Measurements from ENCODE around the gene NGEF. TPM values are rescaled to one million over a fixed set of nuclear protein-coding genes. Genes with fewer than 3 reads are reported as not detected.

The NGEF gene
- total RNA-seq, 2 experiments from 2014 or later: not detected

GRCh38 chr2:233003658-233004555 lies 9.1 kb downstream of the NGEF start:
- peaks cover 3% of the 10 kb centered on the region for H3K27me3 Mint-ChIP-seq (ENCODE audit: low read depth)
- H3K9me3 Mint-ChIP-seq (ENCODE audit: insufficient read depth): no peaks in the 10 kb centered on the region
- no peak overlapping the region for H3K27ac Mint-ChIP-seq
- no peak overlapping the region for H3K4me3 Mint-ChIP-seq
- ChIA-PET CTCF (no interaction called here), POLR2A (no interaction called here)
- H3K36me3 Mint-ChIP-seq (ENCODE audit: low read depth): no peaks in the 10 kb centered on the region
- no peaks in the 10 kb centered on the region for H3K4me1 Mint-ChIP-seq (ENCODE audit: low read depth)
- no peak for ATAC-seq
- DNase-seq: no peak

GRCh38 chr2:233002829-233003657 lies 10.0 kb downstream of the NGEF start:
- H3K27ac Mint-ChIP-seq: no peak overlapping the region
- H3K9me3 Mint-ChIP-seq (ENCODE audit: insufficient read depth): no peaks in the 10 kb centered on the region
- no peak for DNase-seq
- H3K4me1 Mint-ChIP-seq (ENCODE audit: low read depth): no peaks in the 10 kb centered on the region
- ChIA-PET CTCF (no interaction called here), POLR2A (no interaction called here)
- no peak overlapping the region for H3K4me3 Mint-ChIP-seq
- H3K27me3 Mint-ChIP-seq (ENCODE audit: low read depth): peaks cover 3% of the 10 kb centered on the region
- no peak for ATAC-seq
- no peaks in the 10 kb centered on the region for H3K36me3 Mint-ChIP-seq (ENCODE audit: low read depth)

GRCh38 chr2:233000886-233001750 lies 11.9 kb downstream of the NGEF start:
- Mint-ChIP-seq H3K27me3 (ENCODE audit: low read depth) (peaks cover 3% of the 10 kb centered on the region), H3K36me3 (ENCODE audit: low read depth) (no peaks in the 10 kb centered on the region), H3K27ac (no peak overlapping the region), H3K4me3 (no peak overlapping the region), H3K4me1 (ENCODE audit: low read depth) (no peaks in the 10 kb centered on the region), H3K9me3 (ENCODE audit: insufficient read depth) (no peaks in the 10 kb centered on the region)
- no peak for ATAC-seq
- no peak for DNase-seq
- POLR2A ChIA-PET: no interaction called here
- CTCF ChIA-PET: no interaction called here

- Mint-ChIP-seq H3K36me3 (ENCODE audit: low read depth) (no peaks in the 10 kb centered on the region), H3K4me3 (no peak overlapping the region), H3K27me3 (ENCODE audit: low read depth) (no peaks in the 10 kb centered on the region), H3K27ac (no peak overlapping the region), H3K9me3 (ENCODE audit: insufficient read depth) (no peaks in the 10 kb centered on the region), H3K4me1 (ENCODE audit: low read depth) (no peaks in the 10 kb centered on the region)
- no peak for ATAC-seq
- ChIA-PET POLR2A (no interaction called here), CTCF (no interaction called here)
- DNase-seq: no peak
Observed at GRCh38 chr2:232999354-232999753, 13.7 kb downstream of the NGEF start.

GRCh38 chr2:232998666-232998985 lies 14.4 kb downstream of the NGEF start:
- H3K4me1 Mint-ChIP-seq (ENCODE audit: low read depth): no peaks in the 10 kb centered on the region
- H3K27me3 Mint-ChIP-seq (ENCODE audit: low read depth): peaks cover 1% of the 10 kb centered on the region
- H3K36me3 Mint-ChIP-seq (ENCODE audit: low read depth): no peaks in the 10 kb centered on the region
- H3K4me3 Mint-ChIP-seq: no peak overlapping the region
- H3K9me3 Mint-ChIP-seq (ENCODE audit: insufficient read depth): no peaks in the 10 kb centered on the region
- POLR2A ChIA-PET: no interaction called here
- ATAC-seq (no peak), DNase-seq (no peak)
- H3K27ac Mint-ChIP-seq: no peak overlapping the region
- CTCF ChIA-PET: no interaction called here

GRCh38 chr2:232997749-232998665 lies 15.0 kb downstream of the NGEF start:
- H3K27ac Mint-ChIP-seq: no peak overlapping the region
- ATAC-seq: no peak

GRCh38 chr2:232994446-232994845 lies 18.6 kb downstream of the NGEF start:
- Mint-ChIP-seq H3K9me3 (ENCODE audit: insufficient read depth) (no peaks in the 10 kb centered on the region), H3K27ac (no peak overlapping the region), H3K36me3 (ENCODE audit: low read depth) (no peaks in the 10 kb centered on the region), H3K4me1 (ENCODE audit: low read depth) (no peaks in the 10 kb centered on the region), H3K4me3 (no peak overlapping the region), H3K27me3 (ENCODE audit: low read depth) (peaks cover 18% of the 10 kb centered on the region)
- ATAC-seq (no peak), DNase-seq (no peak)
- CTCF ChIA-PET: no interaction called here
- POLR2A ChIA-PET: no interaction called here

More at GRCh38 chr2:232997749-232998665, 15.0 kb downstream of the NGEF start:
- CTCF ChIA-PET: no interaction called here
- Mint-ChIP-seq H3K4me1 (ENCODE audit: low read depth) (no peaks in the 10 kb centered on the region), H3K36me3 (ENCODE audit: low read depth) (no peaks in the 10 kb centered on the region), H3K4me3 (no peak overlapping the region), H3K27me3 (ENCODE audit: low read depth) (peaks cover 4% of the 10 kb centered on the region), H3K9me3 (ENCODE audit: insufficient read depth) (no peaks in the 10 kb centered on the region)
- POLR2A ChIA-PET: no interaction called here
- DNase-seq: no peak

- Mint-ChIP-seq H3K4me1 (ENCODE audit: low read depth) (no peaks in the 10 kb centered on the region), H3K4me3 (no peak overlapping the region), H3K9me3 (ENCODE audit: insufficient read depth) (no peaks in the 10 kb centered on the region), H3K27me3 (ENCODE audit: low read depth) (peaks cover 23% of the 10 kb centered on the region), H3K27ac (no peak overlapping the region), H3K36me3 (ENCODE audit: low read depth) (no peaks in the 10 kb centered on the region)
- ChIA-PET POLR2A (no interaction called here), CTCF (no interaction called here)
- ATAC-seq (no peak), DNase-seq (no peak)
Observed at GRCh38 chr2:232993231-232993821, 19.7 kb downstream of the NGEF start.

GRCh38 chr2:232986155-232986554 lies 26.9 kb downstream of the NGEF start:
- Mint-ChIP-seq H3K27me3 (ENCODE audit: low read depth) (peaks cover 19% of the 10 kb centered on the region), H3K9me3 (ENCODE audit: insufficient read depth) (no peaks in the 10 kb centered on the region), H3K36me3 (ENCODE audit: low read depth) (no peaks in the 10 kb centered on the region), H3K27ac (no peak overlapping the region), H3K4me1 (ENCODE audit: low read depth) (no peaks in the 10 kb centered on the region), H3K4me3 (no peak overlapping the region)
- CTCF ChIA-PET: no interaction called here
- DNase-seq (no peak), ATAC-seq (no peak)
- POLR2A ChIA-PET: no interaction called here

- POLR2A ChIA-PET: no interaction called here
- Mint-ChIP-seq H3K4me3 (no peak overlapping the region), H3K36me3 (ENCODE audit: low read depth) (no peaks in the 10 kb centered on the region), H3K9me3 (ENCODE audit: insufficient read depth) (no peaks in the 10 kb centered on the region), H3K27ac (no peak overlapping the region), H3K27me3 (ENCODE audit: low read depth) (peaks cover 9% of the 10 kb centered on the region), H3K4me1 (ENCODE audit: low read depth) (no peaks in the 10 kb centered on the region)
- CTCF ChIA-PET: no interaction called here
- no peak for ATAC-seq
- no peak for DNase-seq
Observed at GRCh38 chr2:232984451-232985207, 28.4 kb downstream of the NGEF start.
